Stimulated activated memory B cell treated with anti-CD40 and anti-IgM and Interleukin-4, amounts not matched to agents 10 μg/mL and 1 μg/mL and 100 μg/mL, for 72 hours (primary cell): ENCODE measurements around the gene ZNRD2.

Experiments used
- ATAC-seq: fragments of 150-1000 bp; cut with Tn5 transposase; 2 replicates; pipeline ENCODE4 v1.10.0; 2021
- H3K27ac Mint-ChIP-seq: one replicate; pipeline ENCODE4 v1.8.0; 2022; ENCODE audit warnings: mild to moderate bottlenecking, mixed read lengths
- H3K27me3 Mint-ChIP-seq: one replicate; pipeline ENCODE4 v1.8.0; 2022; ENCODE audit warnings: mixed read lengths
- H3K36me3 Mint-ChIP-seq: one replicate; pipeline ENCODE4 v1.8.0; 2022; ENCODE audit warnings: mixed read lengths
- H3K4me1 Mint-ChIP-seq: one replicate; pipeline ENCODE4 v1.8.0; 2022; ENCODE audit warnings: mixed read lengths
- H3K4me3 Mint-ChIP-seq: one replicate; pipeline ENCODE4 v1.8.0; 2022; ENCODE audit warnings: mild to moderate bottlenecking, moderate library complexity, mixed read lengths
- H3K9me3 Mint-ChIP-seq: one replicate; pipeline ENCODE4 v1.8.0; 2022; ENCODE audit warnings: mixed read lengths

The ZNRD2 gene

GRCh38 chr11:65535102-65535501, 35.2 kb upstream of the ZNRD2 start:
- no peaks in the 10 kb centered on the region for H3K9me3 Mint-ChIP-seq
- H3K4me3 Mint-ChIP-seq, result no peak overlapping the region
- H3K4me1 Mint-ChIP-seq, result peaks cover 13% of the 10 kb centered on the region
- no peak for ATAC-seq
- H3K36me3 Mint-ChIP-seq, result peaks cover 56% of the 10 kb centered on the region
- H3K27me3 Mint-ChIP-seq, result no peaks in the 10 kb centered on the region
- no peak overlapping the region for H3K27ac Mint-ChIP-seq

- H3K4me1 Mint-ChIP-seq, result peaks cover 21% of the 10 kb centered on the region
- H3K36me3 Mint-ChIP-seq, result peaks cover 41% of the 10 kb centered on the region
- no peaks in the 10 kb centered on the region for H3K9me3 Mint-ChIP-seq
- H3K27me3 Mint-ChIP-seq, result no peaks in the 10 kb centered on the region
- H3K4me3 Mint-ChIP-seq, result no peak overlapping the region
- H3K27ac Mint-ChIP-seq, result peak overlapping the region; percentile 34
- no peak for ATAC-seq
Observed at GRCh38 chr11:65536412-65537295, 33.6 kb upstream of the ZNRD2 start.

- Mint-ChIP-seq H3K4me3 (no peak overlapping the region), H3K27me3 (no peaks in the 10 kb centered on the region), H3K9me3 (no peaks in the 10 kb centered on the region), H3K4me1 (peaks cover 27% of the 10 kb centered on the region), H3K27ac (peak overlapping the region; percentile 34), H3K36me3 (peaks cover 38% of the 10 kb centered on the region)
- ATAC-seq, result no peak
Observed at GRCh38 chr11:65537296-65537597, 33.0 kb upstream of the ZNRD2 start.

- Mint-ChIP-seq H3K27me3 (no peaks in the 10 kb centered on the region), H3K27ac (peak overlapping the region; percentile 34), H3K4me1 (peaks cover 27% of the 10 kb centered on the region), H3K4me3 (no peak overlapping the region), H3K36me3 (peaks cover 38% of the 10 kb centered on the region), H3K9me3 (no peaks in the 10 kb centered on the region)
- ATAC-seq, result no peak
Observed at GRCh38 chr11:65537620-65538231, 32.6 kb upstream of the ZNRD2 start.

- Mint-ChIP-seq H3K27ac (no peak overlapping the region), H3K9me3 (no peaks in the 10 kb centered on the region), H3K36me3 (peaks cover 33% of the 10 kb centered on the region), H3K27me3 (no peaks in the 10 kb centered on the region), H3K4me1 (peaks cover 27% of the 10 kb centered on the region), H3K4me3 (peak overlapping the region; percentile 36)
- ATAC-seq, result no peak
Observed at GRCh38 chr11:65538232-65538914, 31.9 kb upstream of the ZNRD2 start.

GRCh38 chr11:65538915-65539743, 31.1 kb upstream of the ZNRD2 start:
- no peak for ATAC-seq
- Mint-ChIP-seq H3K9me3 (no peaks in the 10 kb centered on the region), H3K4me3 (peak overlapping the region; percentile 36), H3K27me3 (no peaks in the 10 kb centered on the region), H3K4me1 (peaks cover 31% of the 10 kb centered on the region), H3K36me3 (peaks cover 29% of the 10 kb centered on the region), H3K27ac (peak overlapping the region; percentile 90)

GRCh38 chr11:65539744-65540289, 30.5 kb upstream of the ZNRD2 start:
- peaks cover 38% of the 10 kb centered on the region for H3K4me1 Mint-ChIP-seq
- peak overlapping the region; percentile 90 for H3K27ac Mint-ChIP-seq
- peak; percentile 84 for ATAC-seq

GRCh38 chr11:65540290-65541092, 29.8 kb upstream of the ZNRD2 start:
- Mint-ChIP-seq H3K27ac (peak overlapping the region; percentile 90), H3K27me3 (no peaks in the 10 kb centered on the region), H3K4me1 (peaks cover 45% of the 10 kb centered on the region), H3K9me3 (no peaks in the 10 kb centered on the region), H3K36me3 (peaks cover 23% of the 10 kb centered on the region), H3K4me3 (peak overlapping the region; percentile 91)
- ATAC-seq, result peak; percentile 91

More at GRCh38 chr11:65539744-65540289, 30.5 kb upstream of the ZNRD2 start:
- Mint-ChIP-seq H3K36me3 (peaks cover 24% of the 10 kb centered on the region), H3K4me3 (peak overlapping the region; percentile 91), H3K27me3 (no peaks in the 10 kb centered on the region), H3K9me3 (no peaks in the 10 kb centered on the region)

- Mint-ChIP-seq H3K27ac (peak overlapping the region; percentile 90), H3K36me3 (peaks cover 22% of the 10 kb centered on the region), H3K4me1 (peaks cover 52% of the 10 kb centered on the region), H3K4me3 (peak overlapping the region; percentile 91), H3K27me3 (no peaks in the 10 kb centered on the region), H3K9me3 (no peaks in the 10 kb centered on the region)
- no peak for ATAC-seq
Observed at GRCh38 chr11:65541093-65541982, 28.9 kb upstream of the ZNRD2 start.

- Mint-ChIP-seq H3K36me3 (peaks cover 8% of the 10 kb centered on the region), H3K9me3 (no peaks in the 10 kb centered on the region), H3K27me3 (no peaks in the 10 kb centered on the region), H3K4me3 (no peak overlapping the region), H3K4me1 (peaks cover 49% of the 10 kb centered on the region), H3K27ac (no peak overlapping the region)
- no peak for ATAC-seq
Observed at GRCh38 chr11:65542738-65543390, 27.4 kb upstream of the ZNRD2 start.

GRCh38 chr11:65545853-65546216, 24.4 kb upstream of the ZNRD2 start:
- H3K4me3 Mint-ChIP-seq, result peak overlapping the region; percentile 81
- ATAC-seq, result no peak
- peaks cover 66% of the 10 kb centered on the region for H3K4me1 Mint-ChIP-seq
- H3K9me3 Mint-ChIP-seq, result no peaks in the 10 kb centered on the region
- no peaks in the 10 kb centered on the region for H3K27me3 Mint-ChIP-seq
- peak overlapping the region; percentile 79 for H3K27ac Mint-ChIP-seq
- H3K36me3 Mint-ChIP-seq, result no peaks in the 10 kb centered on the region

- peaks cover 64% of the 10 kb centered on the region for H3K4me1 Mint-ChIP-seq
- peak overlapping the region; percentile 81 for H3K4me3 Mint-ChIP-seq
- H3K27me3 Mint-ChIP-seq, result no peaks in the 10 kb centered on the region
- no peaks in the 10 kb centered on the region for H3K36me3 Mint-ChIP-seq
- H3K9me3 Mint-ChIP-seq, result no peaks in the 10 kb centered on the region
- peak; percentile 93 for ATAC-seq
- H3K27ac Mint-ChIP-seq, result peak overlapping the region; percentile 79
Observed at GRCh38 chr11:65546217-65546958, 23.9 kb upstream of the ZNRD2 start.
